Choroid plexus epithelial cell (primary cell): ENCODE data around the gene RGS11.
A peak's percentile ranks its signal among the peaks of the same experiment; 100 is the strongest.

Experiments used
- DNase-seq: peaks from one replicate; pipeline ENCODE4 v3.0.0-alpha.2; 2010; ENCODE audit warnings: low read depth
- H3K4me3 ChIP-seq: 2 replicates; pipeline ENCODE4 v1.5.1; 2011; ENCODE audit warnings: low read depth, mild to moderate bottlenecking, control low read depth, low read length, moderate library complexity
- TF ChIP-seq, protein P1 (sequence below): conservative IDR thresholded peaks from 2 replicates; pipeline ENCODE4 v1.5.1; 2011; ENCODE audit warnings: low read depth, mild to moderate bottlenecking, control low read depth, inconsistent platforms, low read length, moderate library complexity

RGS11 gene

DNA sequence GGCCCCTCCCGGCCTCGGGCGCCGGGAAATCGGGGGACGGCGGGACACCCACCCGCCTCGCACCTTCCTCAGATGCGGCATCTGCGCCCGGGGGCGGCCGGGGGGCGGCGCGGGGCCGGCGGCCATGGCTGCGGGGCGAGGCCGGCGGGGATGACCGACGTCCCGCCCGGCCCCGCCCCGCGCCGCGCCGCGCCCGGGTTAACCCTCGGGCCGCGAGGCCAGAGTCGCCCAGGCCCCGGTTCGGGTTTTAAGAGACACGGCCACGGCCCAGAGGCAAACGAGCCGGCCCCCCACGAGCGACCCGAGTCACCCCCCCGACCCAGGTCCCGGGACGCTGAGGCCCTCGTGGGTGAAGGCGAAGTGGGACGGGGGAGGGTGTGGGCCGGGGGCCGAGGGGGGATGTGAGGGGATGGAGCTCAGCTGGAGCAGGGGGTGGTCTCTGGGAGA, at the start of gene RGS11:
TSS of gene RGS11 (minus strand) at position 159 of the 447 bp plus-strand sequence. CDS start at position 126, 33 bp downstream.
- H3K4me3 ChIP-seq, result peak within 1 kb of the TSS; percentile 32
- DNase-seq, result no peak
- TF ChIP-seq, protein P1, sequence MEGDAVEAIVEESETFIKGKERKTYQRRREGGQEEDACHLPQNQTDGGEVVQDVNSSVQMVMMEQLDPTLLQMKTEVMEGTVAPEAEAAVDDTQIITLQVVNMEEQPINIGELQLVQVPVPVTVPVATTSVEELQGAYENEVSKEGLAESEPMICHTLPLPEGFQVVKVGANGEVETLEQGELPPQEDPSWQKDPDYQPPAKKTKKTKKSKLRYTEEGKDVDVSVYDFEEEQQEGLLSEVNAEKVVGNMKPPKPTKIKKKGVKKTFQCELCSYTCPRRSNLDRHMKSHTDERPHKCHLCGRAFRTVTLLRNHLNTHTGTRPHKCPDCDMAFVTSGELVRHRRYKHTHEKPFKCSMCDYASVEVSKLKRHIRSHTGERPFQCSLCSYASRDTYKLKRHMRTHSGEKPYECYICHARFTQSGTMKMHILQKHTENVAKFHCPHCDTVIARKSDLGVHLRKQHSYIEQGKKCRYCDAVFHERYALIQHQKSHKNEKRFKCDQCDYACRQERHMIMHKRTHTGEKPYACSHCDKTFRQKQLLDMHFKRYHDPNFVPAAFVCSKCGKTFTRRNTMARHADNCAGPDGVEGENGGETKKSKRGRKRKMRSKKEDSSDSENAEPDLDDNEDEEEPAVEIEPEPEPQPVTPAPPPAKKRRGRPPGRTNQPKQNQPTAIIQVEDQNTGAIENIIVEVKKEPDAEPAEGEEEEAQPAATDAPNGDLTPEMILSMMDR, result no peak

- TF ChIP-seq, protein P1, result no peak
- no peak overlapping the region for H3K4me3 ChIP-seq
- DNase-seq, result peak; percentile 18
Observed at GRCh38 chr16:324451-325334, 48.9 kb upstream of the RGS11 start.

DNA sequence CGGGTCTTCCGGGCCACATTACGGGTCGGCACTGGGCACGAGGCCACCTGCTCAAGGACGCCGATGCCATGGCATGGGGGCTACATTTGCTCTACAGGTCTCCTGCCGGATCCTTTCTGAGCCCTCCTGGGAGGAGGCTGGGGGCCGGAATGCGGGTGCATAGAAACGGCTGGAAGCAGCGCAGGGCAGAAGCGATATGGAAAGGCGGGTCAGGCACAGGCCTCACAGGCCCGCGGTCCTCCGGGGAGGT, 48.4 kb upstream of the RGS11 start:
- no peak for DNase-seq
- no peak overlapping the region for H3K4me3 ChIP-seq
- TF ChIP-seq, protein P1, result no peak

DNA sequence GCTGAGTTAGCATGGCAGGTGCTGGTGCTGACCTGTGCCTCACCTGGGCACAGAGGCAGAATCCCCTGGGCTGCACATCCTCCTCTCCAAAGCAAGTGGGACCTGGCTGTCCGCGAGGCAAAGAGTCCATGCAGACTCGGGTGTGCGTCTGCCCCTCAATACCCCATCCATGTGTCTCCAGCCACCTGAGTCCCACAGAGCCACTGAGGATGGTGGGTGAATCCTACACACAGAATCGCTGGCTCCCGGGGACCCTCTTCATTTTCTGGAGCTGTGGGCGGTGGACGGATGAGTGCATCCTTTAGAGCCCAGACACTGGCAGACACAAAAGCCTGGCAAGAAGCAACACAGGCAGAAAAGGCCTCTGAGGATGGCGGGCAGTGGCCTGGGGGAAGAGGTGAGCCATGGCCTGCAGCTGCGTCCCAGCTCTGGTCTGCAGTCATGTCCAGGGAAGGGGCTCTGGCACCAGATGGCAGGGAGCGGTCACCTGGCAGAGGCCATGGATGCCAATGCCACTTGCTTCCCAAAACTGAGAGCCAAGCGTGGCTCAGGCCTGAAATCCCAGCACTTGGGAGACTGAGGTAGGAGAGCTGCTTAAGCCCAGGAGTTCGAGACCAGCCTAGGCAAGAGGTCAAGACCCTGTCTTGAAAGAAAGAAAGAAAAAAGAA, 46.9 kb upstream of the RGS11 start:
- TF ChIP-seq, protein P1, result no peak
- H3K4me3 ChIP-seq, result no peak overlapping the region

GRCh38 chr16:321532-321931, 45.8 kb upstream of the RGS11 start:
- no peak overlapping the region for H3K4me3 ChIP-seq
- DNase-seq, result no peak
- TF ChIP-seq, protein P1, result no peak

More for the DNA sequence above, 46.9 kb upstream of the RGS11 start:
- DNase-seq, result no peak

DNA sequence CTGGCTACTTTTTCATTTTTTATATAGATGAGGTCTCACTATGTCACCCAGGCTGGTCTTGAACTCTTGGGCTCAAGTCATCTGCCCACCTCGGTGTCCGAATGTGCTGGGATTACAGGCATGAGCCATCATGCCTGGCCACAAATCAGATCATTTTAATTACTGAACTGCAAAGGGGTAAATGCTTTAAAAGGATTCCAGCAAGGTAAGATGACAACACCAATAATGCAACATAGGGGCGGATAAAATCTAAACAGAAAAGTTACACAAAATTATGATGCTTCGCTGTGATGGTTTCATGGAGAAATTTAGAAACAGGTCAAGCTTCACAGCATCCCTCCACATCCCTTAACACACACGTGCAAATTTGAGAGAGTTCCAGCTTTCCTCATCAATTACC, 44.5 kb upstream of the RGS11 start:
- TF ChIP-seq, protein P1, result no peak
- DNase-seq, result no peak
- H3K4me3 ChIP-seq, result no peak overlapping the region
